ENCODE results near the gene IP6K3. TPM values are rescaled to one million over a fixed set of nuclear protein-coding genes. Genes with fewer than 3 reads are reported as not detected.

Gene IP6K3
- total RNA-seq, 2 donors from 2014 or later = 17.3 to 29.9 TPM

- no peak for DNase-seq (ENCODE audit: low spot score)
- Histone ChIP-seq H3K4me3 (no peak overlapping the region), H3K9me3 (no peaks in the 10 kb centered on the region), H3K27me3 (no peaks in the 10 kb centered on the region), H3K4me1 (peaks cover 0 to 31% of the 10 kb centered on the region in 2 donors), H3K36me3 (peaks cover 3% of the 10 kb centered on the region), H3K27ac (no peak overlapping the region)
- TF ChIP-seq CTCF (IDR thresholded peaks at IDR 0.05) = no peak
These were observed 20.5 kb upstream of the IP6K3 start for GRCh38 chr6:33766921-33767907.

GRCh38 chr6:33765368-33765767 lies 18.7 kb upstream of the IP6K3 start:
- no peak overlapping the region for H3K4me3 ChIP-seq
- H3K4me1 ChIP-seq = peaks cover 0 to 29% of the 10 kb centered on the region in 2 donors
- no peaks in the 10 kb centered on the region for H3K36me3 ChIP-seq
- no peak for TF ChIP-seq CTCF (IDR thresholded peaks at IDR 0.05)
- DNase-seq (ENCODE audit: low spot score) = no peak
- H3K27ac ChIP-seq = no peak overlapping the region
- no peaks in the 10 kb centered on the region for H3K9me3 ChIP-seq
- H3K27me3 ChIP-seq = no peaks in the 10 kb centered on the region

- no peaks in the 10 kb centered on the region for H3K9me3 ChIP-seq
- H3K4me3 ChIP-seq = no peak overlapping the region
- peaks cover 0 to 22% of the 10 kb centered on the region in 2 donors for H3K4me1 ChIP-seq
- H3K27me3 ChIP-seq = no peaks in the 10 kb centered on the region
- no peak for TF ChIP-seq CTCF (IDR thresholded peaks at IDR 0.05)
- no peaks in the 10 kb centered on the region for H3K36me3 ChIP-seq
- no peak for DNase-seq (ENCODE audit: low spot score)
- H3K27ac ChIP-seq = no peak overlapping the region
These were observed 17.3 kb upstream of the IP6K3 start for GRCh38 chr6:33764036-33764435.

GRCh38 chr6:33763483-33763882 lies 16.8 kb upstream of the IP6K3 start:
- no peak for DNase-seq (ENCODE audit: low spot score)
- TF ChIP-seq CTCF (IDR thresholded peaks at IDR 0.05) = no peak
- Histone ChIP-seq H3K4me1 (peaks cover 0 to 22% of the 10 kb centered on the region in 2 donors), H3K36me3 (no peaks in the 10 kb centered on the region), H3K4me3 (no peak overlapping the region), H3K27ac (no peak overlapping the region), H3K9me3 (no peaks in the 10 kb centered on the region), H3K27me3 (no peaks in the 10 kb centered on the region)

- no peak for TF ChIP-seq CTCF (IDR thresholded peaks at IDR 0.05)
- H3K27ac ChIP-seq = peak overlapping the region in 1 of 2 donors; percentile 74
- no peaks in the 10 kb centered on the region for H3K27me3 ChIP-seq
- DNase-seq (ENCODE audit: low spot score) = no peak
- H3K36me3 ChIP-seq = no peaks in the 10 kb centered on the region
- H3K4me3 ChIP-seq = no peak overlapping the region
- H3K9me3 ChIP-seq = no peaks in the 10 kb centered on the region
- H3K4me1 ChIP-seq = peaks cover 0 to 22% of the 10 kb centered on the region in 2 donors
These were observed 16.0 kb upstream of the IP6K3 start for GRCh38 chr6:33762713-33763112.

Data from right atrium auricular region (tissue), 2 donors.